GM19025 (cell line): ENCODE data around the gene HOXA3.

Experiments used
- ATAC-seq: cut with Tn5 transposase; IDR thresholded peaks from one replicate; pipeline ENCODE4 v1.9.1; 2021; ENCODE audit warnings: mild to moderate bottlenecking, low read depth, moderate library complexity; ENCODE audit not compliant: unreplicated experiment

Gene HOXA3

DNA sequence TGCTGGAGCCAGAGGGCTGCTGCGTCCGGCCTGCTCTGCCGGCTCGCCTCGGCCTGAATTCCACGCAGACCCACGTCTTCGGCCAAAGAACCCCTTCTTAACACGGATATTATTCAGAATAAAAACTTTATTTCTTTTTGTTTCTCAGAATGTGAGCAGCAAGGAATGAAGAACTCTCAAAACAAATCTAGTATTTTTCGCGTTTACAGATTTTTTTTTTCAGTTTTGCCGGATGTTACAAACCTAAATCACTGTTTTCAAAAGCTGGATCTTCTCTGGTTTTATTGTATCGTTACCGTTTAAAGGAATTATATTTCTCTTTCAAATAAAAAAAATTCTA, 45.5 kb downstream of the HOXA3 start:
- ATAC-seq, result no peak

DNA sequence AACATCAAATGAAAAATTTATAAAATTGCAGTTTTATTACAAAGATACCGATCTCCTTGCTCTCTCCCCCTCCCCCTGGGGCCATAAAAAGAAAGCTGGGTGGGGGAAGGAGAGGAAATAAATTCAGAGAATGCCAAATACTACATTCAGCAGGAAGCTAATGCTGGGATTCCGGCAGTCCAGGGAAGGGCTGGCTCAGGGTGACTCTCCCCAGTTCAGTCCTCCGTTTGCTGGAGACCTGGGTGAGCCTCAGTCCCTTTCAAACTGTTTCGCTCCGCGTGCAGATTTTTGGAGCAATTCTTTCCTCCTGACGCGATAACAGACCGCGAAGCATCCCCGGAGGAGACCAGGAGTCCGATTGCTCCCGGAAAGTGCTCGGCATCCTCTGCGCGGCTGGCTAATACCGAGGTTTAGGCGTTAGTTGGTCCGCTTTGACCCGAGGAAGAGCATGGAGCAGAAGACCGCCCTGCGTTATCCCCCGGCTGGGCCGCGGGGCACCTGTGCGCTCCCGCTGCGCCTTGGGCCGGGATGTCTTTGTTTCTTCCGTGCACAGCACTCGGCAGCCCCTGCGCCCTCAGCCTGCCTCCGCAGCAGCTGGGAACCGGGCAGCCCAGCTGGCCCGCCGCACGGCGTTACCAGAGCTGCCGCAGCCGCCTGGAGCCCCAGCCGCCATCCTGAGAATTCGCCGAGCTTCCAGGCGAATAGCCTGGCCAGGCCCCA, 46.0 kb downstream of the HOXA3 start:
- no peak for ATAC-seq

DNA sequence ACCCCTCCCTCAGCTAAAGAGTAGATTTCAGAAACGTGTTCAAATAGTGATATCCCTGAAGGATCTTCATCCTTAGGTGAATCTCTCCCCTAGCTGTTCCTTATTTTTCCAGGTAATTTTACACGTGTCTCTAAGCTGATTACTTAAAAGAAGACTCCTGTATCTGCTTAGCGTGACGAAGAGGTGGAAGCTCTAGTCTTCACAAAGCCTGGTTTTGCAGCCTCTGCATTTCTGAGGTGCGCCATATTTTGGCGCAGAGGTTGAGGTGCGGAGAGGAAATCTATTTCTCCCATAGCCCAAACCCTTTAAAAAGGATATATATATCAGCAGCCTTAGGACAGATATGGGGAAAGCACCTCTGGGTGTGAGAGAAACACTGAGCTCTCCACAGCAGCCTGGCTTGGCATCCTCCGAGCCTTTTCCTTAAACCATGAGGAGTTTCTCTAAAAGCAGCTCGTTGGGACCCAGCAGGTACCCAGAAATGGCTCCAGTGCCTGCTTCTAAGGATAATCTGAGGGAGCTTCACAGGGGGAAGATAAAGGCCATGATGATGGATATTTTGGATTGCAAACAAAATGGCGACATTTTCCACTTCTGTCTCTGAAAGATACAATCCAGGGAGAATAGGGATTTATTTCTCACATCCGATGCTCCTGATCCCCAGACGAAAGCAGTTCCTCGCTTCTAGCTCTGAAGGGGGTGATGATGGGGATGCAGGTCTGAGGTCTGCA, 46.9 kb downstream of the HOXA3 start:
- ATAC-seq, result no peak

DNA sequence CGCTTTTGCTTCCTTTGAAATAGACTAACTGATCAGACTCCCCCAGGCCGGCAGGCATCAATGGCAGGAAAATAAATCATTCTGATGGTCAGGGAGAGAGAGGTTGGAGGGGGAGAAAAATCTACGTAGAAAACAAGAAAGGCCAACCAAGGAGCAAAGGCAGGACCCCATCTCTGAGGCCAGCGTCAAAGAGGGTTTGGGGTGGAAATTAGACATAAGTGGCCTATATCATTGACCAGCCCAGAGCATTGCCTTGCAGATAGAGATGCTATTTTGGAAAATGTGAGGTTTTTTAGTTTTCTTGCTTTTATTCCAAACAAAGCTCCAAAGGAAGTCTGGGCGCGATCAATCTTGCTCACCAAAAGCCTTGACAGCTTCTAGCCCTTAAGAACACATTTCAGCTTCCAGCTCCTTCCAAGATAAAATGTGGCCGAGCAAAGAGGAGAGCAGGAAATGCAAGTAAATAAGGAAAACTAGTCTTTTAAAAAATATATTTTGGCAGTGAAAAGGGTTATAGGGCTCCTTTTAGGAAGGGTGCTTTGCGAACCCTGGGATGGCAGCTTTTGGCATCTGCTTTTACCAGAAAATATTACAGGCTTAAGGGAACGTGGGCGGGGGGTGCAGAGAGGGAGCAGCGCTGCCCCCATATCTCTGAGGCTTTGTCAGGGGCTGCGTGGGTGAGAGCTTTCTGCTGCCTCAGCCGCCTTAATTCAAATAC, 47.9 kb downstream of the HOXA3 start:
- no peak for ATAC-seq

DNA sequence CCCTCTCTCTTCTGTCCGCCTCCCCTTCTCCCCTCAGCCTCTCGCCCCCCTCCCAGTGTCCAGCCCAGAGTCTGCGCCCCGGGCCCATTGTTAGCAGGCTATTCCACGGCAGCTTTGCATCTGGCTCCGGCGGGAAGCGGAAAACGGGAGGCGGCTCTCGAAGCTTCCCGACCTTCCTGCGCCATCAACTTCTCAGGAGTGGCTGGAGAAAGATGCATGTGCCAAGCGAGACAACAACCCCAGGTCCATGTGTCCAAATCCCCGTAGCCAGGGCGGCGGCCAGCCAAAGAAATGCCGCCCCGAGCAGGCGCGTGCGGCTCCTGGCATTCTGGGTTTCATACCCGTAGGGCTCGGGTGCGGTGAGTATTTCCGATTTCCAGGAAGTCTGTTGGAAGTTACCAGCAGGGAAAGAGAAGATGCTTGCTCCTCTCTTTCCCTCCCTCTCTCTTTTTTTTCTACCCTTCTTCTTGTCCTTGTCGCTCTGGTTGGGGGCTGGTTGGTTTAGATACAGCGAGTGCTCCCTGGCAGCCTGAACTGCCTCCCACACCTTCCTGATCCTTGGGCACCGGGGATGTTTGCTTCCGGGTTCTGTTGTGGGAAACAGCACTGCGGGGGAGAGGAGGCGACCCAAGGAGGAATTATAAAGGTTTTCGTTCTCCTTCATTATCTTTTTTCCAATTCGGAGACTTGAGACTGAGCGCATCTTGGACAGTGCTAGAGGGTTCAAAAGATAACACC, 48.7 kb downstream of the HOXA3 start:
- no peak for ATAC-seq

DNA sequence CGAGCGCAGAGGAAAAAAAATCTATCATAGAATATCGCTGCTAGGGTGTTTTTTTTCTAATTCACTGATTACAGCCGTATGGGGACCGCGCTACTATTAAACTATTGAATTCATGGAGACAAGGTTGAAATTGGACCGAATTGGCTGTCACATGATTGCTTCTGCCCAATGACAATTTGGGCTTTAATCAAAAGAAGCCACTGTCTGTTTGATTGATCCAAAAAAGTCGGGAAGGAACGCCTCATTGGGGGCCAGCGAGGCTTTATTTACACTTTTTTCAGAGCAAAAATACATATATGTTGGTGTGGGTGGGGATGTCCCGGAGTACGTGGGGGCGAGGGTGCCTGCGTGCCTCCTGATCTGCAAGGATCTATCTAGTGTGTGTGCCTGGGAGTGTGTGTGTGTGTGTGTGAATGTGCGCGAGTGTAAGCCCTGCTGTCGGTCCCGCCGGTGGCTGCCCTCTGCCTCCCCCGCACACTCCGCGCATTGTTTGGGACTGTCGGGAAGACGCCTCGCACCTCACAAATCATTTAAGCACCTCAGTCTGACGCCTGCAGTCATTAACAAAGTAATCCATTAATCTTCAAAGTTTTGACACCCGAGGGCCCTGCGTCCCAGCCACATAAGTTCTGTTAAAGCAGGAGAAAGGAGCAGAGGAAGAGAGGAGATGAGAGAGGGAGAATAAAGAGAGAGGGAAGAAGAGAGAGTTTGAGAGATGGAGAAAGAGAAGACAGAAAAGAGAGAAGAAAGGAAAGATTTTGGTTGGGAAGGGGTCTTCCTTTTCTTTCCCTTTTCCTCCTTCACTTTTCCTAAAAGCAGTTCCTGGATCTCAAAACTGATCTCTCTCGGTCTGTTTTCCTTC, 49.6 kb downstream of the HOXA3 start, which contains the start of gene HOXA2:
TSS of gene HOXA2 (minus strand) at position 103 of the 862 bp plus-strand sequence. CDS start 183 bp downstream, outside the sequence.
- no peak for ATAC-seq

DNA sequence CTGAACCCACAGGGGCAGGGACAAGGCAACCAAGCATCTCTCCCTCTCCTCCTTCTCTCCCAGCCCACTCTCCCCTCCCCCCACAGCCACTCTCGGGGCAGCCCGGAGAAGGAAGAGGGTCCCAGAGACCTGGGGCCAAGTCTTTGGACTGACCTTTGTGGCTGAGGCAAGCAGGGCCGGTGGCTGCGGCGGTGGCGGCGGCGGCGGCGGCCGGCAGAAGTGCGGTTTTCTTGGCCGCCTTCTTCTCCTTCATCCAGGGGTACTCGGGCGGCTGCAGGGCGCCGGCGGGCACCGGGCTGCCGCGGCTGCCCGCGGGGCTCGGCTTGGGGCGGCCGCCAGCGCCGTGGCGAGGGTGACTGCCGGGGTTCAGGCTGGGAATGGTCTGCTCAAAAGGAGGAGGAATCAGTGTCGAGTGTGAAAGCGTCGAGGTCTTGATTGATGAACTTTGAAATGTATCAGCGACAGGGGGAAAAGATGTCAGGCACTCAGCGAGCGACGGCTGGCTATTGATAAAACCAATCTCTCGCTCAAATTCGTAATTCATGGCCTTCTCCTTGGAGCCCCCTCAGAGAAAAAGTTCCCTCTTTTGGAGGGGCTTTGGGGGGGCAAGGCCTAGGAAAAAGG, 50.3 kb downstream of the HOXA3 start:
- ATAC-seq, result no peak

DNA sequence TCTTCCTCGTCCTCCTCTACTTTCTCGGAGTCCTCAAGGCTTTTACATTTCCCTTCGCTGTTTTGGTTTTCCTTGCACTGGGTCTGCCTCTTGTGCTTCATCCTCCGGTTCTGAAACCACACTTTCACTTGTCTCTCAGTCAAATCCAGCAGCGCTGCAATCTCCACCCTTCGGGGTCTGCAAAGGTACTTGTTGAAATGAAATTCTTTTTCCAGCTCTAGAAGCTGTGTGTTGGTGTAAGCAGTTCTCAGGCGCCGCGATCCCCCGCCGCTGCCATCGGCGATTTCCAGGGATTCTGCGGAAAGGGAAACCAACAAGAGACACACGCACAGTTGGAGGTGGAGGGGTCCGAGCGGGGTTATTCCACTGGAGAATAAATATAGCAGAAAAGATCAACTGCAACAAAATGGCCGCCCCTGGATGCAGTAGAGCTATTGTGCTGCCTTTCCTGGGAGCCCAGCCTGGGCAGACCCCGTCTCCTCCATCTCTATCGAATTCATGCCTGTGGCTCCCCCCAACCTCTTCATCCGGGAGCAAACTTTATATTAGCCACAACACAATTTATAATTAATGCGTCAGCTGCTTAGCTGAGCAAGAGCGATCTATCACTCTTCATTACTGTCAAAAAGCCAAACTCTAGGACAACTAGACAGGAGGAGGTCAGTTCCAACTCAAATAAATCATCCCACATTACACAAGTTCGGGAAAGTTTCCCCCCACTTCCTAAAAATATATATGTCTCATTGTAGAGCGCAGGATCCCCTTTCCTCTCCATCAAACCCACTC, 51.0 kb downstream of the HOXA3 start:
- no peak for ATAC-seq

DNA sequence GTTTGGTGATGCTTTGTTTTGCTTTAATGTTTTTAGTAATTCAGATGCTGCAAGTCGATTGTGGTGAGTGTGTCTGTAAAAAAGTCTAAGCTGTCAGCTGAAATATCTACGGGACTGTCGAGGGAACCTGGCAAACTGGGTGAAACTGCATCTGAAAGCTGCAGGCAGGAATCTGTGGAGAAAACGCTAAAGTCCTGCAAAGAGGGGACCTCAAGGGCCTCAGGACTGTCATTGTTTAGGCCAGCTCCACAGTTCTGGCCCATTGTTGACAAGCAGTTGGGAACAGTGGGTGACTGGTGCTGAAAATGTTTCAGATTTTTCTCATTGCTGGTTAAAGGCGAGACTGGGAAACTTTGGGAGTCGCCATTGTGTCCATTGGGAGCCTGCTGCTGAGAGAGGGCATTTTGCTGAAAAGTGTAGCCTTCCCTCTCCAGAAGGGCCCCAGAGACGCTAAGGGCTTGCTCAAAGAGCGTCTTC, 51.7 kb downstream of the HOXA3 start:
- no peak for ATAC-seq

DNA sequence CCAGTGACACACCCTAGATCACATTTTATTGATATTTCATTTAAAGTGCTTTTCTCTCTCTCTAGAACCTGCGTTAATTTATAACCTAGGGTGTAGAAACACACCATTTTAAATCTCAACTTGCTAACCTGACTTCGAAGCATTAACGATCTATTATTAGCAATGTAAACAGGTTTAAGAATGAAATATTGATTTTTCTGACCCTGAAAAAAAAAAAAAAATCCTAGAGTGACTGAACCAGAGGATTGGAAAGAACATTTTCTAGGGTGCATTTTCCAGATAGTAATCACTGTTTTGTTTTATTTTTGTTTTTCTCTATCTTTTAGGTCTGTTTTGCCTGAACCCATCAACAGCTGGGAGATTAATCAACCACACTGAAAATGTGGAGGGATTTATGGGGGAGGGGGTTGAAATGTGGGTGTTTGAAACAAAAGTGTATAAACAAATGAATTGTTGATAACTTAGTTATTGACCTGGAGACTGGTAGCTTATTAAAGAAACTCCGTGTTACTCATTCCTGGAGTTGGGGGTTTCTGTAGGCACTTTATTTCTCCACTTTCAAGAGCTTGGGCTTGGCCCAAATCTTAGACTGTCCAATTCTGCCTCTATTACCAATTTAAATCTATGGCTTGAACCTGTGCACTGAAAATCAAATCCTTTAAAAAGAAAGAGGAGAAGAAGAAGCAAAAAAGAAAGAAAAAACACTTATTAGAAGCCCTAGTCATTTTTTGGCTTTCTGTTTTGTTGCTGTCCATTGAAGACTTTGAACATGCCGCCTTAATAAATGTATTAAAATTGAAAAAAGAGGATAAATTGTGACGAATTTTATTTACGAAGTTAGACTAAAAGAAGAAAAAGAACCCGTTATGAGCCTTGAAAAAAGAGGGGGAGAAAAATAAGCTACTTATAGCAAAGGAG, 52.7 kb downstream of the HOXA3 start:
- ATAC-seq, result no peak

DNA sequence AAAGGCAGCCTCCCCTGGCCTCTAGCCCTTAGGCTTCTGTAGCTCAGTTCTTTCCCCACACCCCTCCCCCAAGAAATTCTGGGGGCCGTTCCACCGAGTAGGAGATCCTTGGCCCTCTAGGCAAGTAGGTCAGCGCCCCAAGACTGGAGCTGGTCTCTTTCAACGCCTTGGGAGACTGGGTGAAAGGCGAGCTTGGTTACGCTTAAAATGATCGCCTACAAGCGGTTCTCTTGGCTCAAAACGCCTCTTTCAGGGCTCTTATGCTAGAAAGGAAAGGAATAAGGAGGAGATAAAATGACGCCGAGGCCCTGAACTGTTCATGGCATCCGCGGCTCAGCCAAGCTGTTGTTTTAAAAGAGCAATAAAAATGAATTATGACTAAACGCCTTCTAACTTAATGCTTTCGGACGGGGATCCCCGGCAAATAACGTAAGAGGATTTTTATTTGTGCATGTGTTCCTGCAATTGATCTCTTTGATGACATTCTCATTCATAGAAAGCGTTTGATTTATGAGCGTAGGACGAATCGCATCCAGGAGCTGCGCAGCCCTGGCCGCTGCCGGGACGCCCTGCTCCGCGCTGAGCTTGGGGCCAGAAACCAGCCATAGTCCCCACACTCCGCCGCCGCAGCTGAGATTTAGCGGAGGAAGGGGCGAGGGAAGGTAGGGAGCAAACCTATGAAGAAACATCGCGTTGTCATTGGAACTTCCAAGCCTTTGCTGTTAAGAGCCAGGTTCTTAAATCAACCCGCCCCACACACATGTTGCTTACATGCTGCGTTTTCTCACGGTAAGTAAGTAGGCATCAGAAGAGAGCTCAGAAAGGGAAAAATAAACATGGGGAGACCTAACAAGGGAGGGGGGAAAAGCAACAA, 53.6 kb downstream of the HOXA3 start:
- no peak for ATAC-seq

DNA sequence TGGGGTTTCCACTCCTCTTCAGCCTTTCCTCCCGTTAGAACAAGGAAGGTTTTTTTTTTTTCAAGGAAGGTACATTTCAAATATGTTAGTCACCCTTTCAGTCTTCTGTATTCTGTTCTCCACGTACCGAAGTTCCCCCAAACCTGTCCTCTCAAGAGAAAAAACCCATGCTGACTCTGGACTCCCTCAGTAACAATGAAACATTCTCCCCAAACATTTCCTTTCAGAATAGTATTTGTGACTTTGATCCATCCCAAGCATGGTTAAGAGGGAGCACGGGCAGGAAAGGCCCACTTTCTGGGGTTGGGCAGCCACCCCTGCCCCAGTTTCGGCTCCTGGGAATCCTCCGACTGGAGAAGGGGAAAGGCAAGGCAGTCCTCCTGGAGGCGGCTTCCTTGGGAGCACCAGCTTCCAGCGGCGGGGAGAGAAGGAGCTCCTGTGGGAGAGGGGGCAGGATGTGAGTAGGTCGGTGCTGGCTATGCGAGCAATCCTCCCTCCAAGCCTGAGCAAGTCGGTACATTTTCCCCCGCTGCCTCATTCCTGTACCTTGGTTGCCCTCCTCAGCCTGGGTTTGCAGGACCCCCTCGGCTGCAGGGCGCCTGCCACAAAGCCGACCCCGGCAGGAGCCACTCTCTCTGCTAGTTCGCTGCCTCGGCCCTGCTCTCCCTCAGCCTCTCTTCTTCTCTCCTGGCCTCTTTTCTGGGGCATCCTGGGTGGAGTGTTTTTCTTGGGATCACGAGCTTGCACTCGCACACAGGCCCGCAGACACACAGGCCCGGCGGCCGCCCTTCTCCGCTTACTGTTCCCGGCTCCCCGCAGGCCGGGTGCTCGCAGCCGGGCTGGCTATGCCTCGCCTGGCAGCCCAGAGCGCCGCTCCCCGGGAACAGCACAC, 54.5 kb downstream of the HOXA3 start:
- no peak for ATAC-seq

DNA sequence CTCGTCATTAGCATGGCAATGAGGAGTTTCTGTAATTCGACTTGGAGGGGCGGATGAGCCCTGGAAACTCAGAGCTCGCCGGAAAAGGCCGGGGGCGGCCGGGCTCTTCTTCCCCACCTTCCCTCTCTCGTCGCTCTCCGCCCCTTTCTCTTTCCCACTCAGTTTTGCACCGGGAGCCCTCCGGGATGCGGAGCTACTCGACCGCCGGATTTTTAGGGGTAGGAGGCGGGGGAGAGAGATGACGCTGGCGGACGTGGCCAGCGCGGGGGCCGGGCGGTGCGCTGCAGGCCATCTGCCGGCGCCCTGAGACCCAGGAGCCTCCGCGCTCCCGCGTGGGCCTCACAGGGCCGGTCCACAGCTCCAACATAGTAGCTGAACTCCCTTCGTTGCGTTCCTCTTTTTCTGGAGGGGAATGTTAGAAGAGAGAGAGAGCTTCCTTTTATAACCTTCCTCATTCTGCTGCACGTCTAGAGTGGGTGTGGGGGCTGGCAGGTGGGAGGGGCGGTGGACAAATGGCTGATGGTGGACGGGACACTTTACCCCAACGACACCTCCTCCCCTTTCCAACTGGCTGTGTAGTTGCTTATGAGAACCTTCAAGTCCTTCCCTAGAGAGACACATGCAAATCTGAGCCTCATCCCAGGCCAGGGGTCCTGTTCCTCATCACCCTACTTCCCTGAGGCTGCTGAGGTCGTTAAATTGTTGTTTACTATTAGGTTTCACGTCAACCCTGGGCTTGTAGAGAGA, 55.4 kb downstream of the HOXA3 start:
- no peak for ATAC-seq

DNA sequence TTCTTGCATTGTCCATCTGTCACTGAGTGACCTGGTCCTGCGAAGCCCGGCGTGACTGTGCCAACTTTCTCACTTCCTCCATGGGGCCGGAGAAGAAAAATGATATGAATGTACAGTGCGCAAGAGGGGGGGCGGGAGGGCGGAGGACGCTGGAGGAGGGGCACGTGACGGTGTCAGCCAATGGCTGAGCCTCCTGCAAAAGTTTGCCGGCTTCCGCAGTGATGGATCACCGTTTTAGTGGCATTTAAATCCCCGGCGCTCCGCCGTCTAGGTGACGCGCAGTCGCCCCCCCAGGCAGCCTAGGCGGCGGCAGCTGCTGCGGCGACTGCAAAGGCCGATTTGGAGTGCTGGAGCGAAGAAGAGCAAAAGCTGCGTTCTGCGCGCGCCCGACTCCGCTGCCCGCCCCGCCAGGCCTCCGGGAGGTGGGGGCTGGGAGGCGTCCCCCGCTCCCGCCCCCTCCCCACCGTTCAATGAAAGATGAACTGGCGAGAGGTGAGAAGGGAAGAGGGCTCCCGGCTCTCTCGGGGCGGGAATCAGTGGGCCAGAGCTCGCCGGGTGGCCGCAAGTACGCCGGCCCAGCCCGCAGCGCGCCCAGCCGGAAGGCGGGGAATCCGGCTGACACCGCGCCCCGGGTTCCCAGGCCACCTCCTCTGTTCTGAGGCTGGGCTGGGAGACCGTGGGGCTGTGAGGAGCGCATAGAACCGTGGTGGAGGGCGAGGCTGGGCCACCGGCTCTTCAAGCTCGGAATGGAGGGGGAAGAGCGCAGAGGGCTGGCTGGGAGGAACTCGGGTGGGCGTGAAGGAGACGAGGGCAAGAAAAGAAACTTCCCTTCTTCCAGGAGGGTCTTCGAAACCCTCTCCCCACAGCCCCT, 56.3 kb downstream of the HOXA3 start, which contains the start of gene HOXA1:
TSS of gene HOXA1 (minus strand) at position 104 of the 871 bp plus-strand sequence. CDS start at position 16, 88 bp downstream.
- ATAC-seq, result peak; percentile 92
